ENCODE data around the gene PAM16. TPM values are rescaled to one million over a fixed set of nuclear protein-coding genes. Genes with fewer than 3 reads are reported as not detected.

The PAM16 gene
- total RNA-seq, 1 experiment from 2014 or later: 65.6 TPM

- Histone ChIP-seq H3K4me3 (ENCODE audit: low read length) (no peak overlapping the region), H3K9me3 (ENCODE audit: low read length) (no peaks in the 10 kb centered on the region), H3K36me3 (ENCODE audit: insufficient read depth, low read length) (no peaks in the 10 kb centered on the region), H3K9ac (ENCODE audit: low read length) (no peak overlapping the region), H3K9me2 (replicated peaks; ENCODE audit: insufficient read depth, low read length) (no peaks in the 10 kb centered on the region), H4K20me1 (ENCODE audit: insufficient read depth, low read depth, low read length) (no peaks in the 10 kb centered on the region), H3K4me2 (ENCODE audit: low read depth, low read length, poor library complexity, severe bottlenecking) (no peak overlapping the region), H3K4me1 (ENCODE audit: low read length) (no peaks in the 10 kb centered on the region), H3K79me2 (ENCODE audit: low read length) (no peaks in the 10 kb centered on the region), H2AFZ (ENCODE audit: low read length) (no peak overlapping the region), H3K27ac (ENCODE audit: low read length) (no peak overlapping the region), H3K27me3 (ENCODE audit: low read length) (no peaks in the 10 kb centered on the region)
- peak; percentile 69 for DNase-seq
Measured at GRCh38 chr16:4390266-4391260, 39.4 kb upstream of the PAM16 start.

GRCh38 chr16:4389051-4389955 is 38.2 kb upstream of the PAM16 start:
- Histone ChIP-seq H3K4me1 (ENCODE audit: low read length) (0 out of 2 replicates have a peak, but pooled peaks cover under 1% of the 10 kb centered on the region), H3K4me3 (ENCODE audit: low read length) (no peak overlapping the region), H3K27ac (ENCODE audit: low read length) (no peak overlapping the region), H3K79me2 (ENCODE audit: low read length) (no peaks in the 10 kb centered on the region), H3K4me2 (ENCODE audit: low read depth, low read length, poor library complexity, severe bottlenecking) (no peak overlapping the region), H4K20me1 (ENCODE audit: insufficient read depth, low read depth, low read length) (no peaks in the 10 kb centered on the region), H3K9ac (ENCODE audit: low read length) (no peak overlapping the region), H2AFZ (ENCODE audit: low read length) (no peak overlapping the region), H3K36me3 (ENCODE audit: insufficient read depth, low read length) (no peaks in the 10 kb centered on the region), H3K9me3 (ENCODE audit: low read length) (no peaks in the 10 kb centered on the region), H3K27me3 (ENCODE audit: low read length) (no peaks in the 10 kb centered on the region), H3K9me2 (replicated peaks; ENCODE audit: insufficient read depth, low read length) (no peaks in the 10 kb centered on the region)
- DNase-seq: no peak

DNA sequence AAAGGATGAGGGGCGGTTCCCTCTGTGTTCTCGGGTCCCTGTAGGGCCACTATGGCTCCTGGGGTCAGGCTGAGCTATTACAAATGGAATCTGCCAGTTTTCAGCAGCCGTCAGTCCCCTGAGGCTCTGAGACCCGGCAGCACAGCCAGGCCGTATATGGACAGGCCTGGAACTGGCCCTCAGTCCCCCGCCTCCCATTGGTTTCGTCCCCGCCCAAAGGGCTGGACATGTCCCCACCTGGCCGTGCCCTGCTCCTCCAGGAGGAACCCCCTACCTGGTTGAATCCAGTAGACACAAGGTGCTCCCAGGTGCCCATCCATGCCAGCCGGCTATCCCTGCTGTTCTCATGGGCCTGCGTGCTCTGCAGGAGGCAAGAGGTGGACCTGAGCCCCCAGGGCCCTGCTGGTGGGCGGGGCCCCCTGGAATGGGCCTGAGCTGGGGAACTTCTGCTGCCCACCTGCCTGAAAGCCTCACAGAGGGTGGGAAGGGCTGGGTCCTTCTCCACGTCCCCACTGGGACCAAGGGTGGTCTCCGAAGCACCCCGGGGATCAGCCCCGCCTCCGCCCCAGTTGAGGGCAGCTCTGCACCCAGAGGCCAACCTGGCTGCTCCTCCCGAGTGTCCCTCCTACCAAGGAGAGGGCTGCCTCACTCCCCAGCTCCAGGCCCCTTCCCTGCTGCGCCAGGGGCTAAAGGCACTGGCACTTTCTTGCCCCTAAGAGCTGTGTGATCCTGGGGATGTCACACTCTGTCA is 37.3 kb upstream of the PAM16 start:
- Histone ChIP-seq H4K20me1 (ENCODE audit: insufficient read depth, low read depth, low read length) (no peaks in the 10 kb centered on the region), H3K4me3 (ENCODE audit: low read length) (no peak overlapping the region), H3K9ac (ENCODE audit: low read length) (no peak overlapping the region), H3K27me3 (ENCODE audit: low read length) (no peaks in the 10 kb centered on the region), H2AFZ (ENCODE audit: low read length) (no peak overlapping the region), H3K36me3 (ENCODE audit: insufficient read depth, low read length) (no peaks in the 10 kb centered on the region), H3K4me2 (ENCODE audit: low read depth, low read length, poor library complexity, severe bottlenecking) (no peak overlapping the region), H3K27ac (ENCODE audit: low read length) (no peak overlapping the region), H3K9me3 (ENCODE audit: low read length) (no peaks in the 10 kb centered on the region), H3K4me1 (ENCODE audit: low read length) (peaks cover 7% of the 10 kb centered on the region; the same call in 1 of the 2 replicates), H3K79me2 (ENCODE audit: low read length) (no peaks in the 10 kb centered on the region), H3K9me2 (replicated peaks; ENCODE audit: insufficient read depth, low read length) (no peaks in the 10 kb centered on the region)
- no peak for DNase-seq

DNA sequence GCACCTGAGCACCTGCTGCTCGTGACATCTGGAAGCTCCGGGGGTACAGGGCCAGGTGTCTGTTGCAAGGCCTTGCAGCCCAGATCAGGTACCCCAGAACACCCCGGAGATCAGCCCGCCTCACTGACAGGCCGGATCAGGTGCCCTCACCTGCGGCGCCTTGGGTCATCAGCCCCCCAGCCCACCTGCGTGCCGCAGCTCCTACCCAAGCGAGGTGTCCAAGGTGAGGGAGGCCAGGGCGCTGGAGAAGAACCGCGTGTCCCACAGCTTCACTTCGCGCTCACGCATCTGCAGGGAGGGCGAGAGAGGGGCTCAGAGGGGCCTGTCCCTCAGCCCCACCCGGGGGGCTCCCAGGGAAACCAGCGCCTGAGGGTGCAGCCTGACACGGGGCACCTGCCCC is 36.7 kb upstream of the PAM16 start:
- H2AFZ ChIP-seq (ENCODE audit: low read length): no peak overlapping the region
- H4K20me1 ChIP-seq (ENCODE audit: insufficient read depth, low read depth, low read length): no peaks in the 10 kb centered on the region
- no peak overlapping the region for H3K9ac ChIP-seq (ENCODE audit: low read length)
- H3K4me1 ChIP-seq (ENCODE audit: low read length): peaks cover 7% of the 10 kb centered on the region; the same call in 1 of the 2 replicates
- H3K4me3 ChIP-seq (ENCODE audit: low read length): no peak overlapping the region
- H3K79me2 ChIP-seq (ENCODE audit: low read length): no peaks in the 10 kb centered on the region
- no peaks in the 10 kb centered on the region for H3K9me3 ChIP-seq (ENCODE audit: low read length)
- no peaks in the 10 kb centered on the region for H3K27me3 ChIP-seq (ENCODE audit: low read length)
- no peak overlapping the region for H3K4me2 ChIP-seq (ENCODE audit: low read depth, low read length, poor library complexity, severe bottlenecking)
- H3K36me3 ChIP-seq (ENCODE audit: insufficient read depth, low read length): no peaks in the 10 kb centered on the region
- no peak for DNase-seq
- no peaks in the 10 kb centered on the region for H3K9me2 ChIP-seq (replicated peaks; ENCODE audit: insufficient read depth, low read length)
- H3K27ac ChIP-seq (ENCODE audit: low read length): no peak overlapping the region

GRCh38 chr16:4386951-4387565 is 35.9 kb upstream of the PAM16 start:
- no peak overlapping the region for H3K4me2 ChIP-seq (ENCODE audit: low read depth, low read length, poor library complexity, severe bottlenecking)
- no peak overlapping the region for H3K4me3 ChIP-seq (ENCODE audit: low read length)
- no peaks in the 10 kb centered on the region for H3K27me3 ChIP-seq (ENCODE audit: low read length)
- peaks cover 7% of the 10 kb centered on the region; the same call in 1 of the 2 replicates for H3K4me1 ChIP-seq (ENCODE audit: low read length)
- H3K9me2 ChIP-seq (replicated peaks; ENCODE audit: insufficient read depth, low read length): no peaks in the 10 kb centered on the region
- H4K20me1 ChIP-seq (ENCODE audit: insufficient read depth, low read depth, low read length): no peaks in the 10 kb centered on the region
- H2AFZ ChIP-seq (ENCODE audit: low read length): no peak overlapping the region
- no peak overlapping the region for H3K9ac ChIP-seq (ENCODE audit: low read length)
- H3K27ac ChIP-seq (ENCODE audit: low read length): no peak overlapping the region
- H3K9me3 ChIP-seq (ENCODE audit: low read length): no peaks in the 10 kb centered on the region
- no peak for DNase-seq
- no peaks in the 10 kb centered on the region for H3K36me3 ChIP-seq (ENCODE audit: insufficient read depth, low read length)
- no peaks in the 10 kb centered on the region for H3K79me2 ChIP-seq (ENCODE audit: low read length)

GRCh38 chr16:4386451-4386805 is 35.3 kb upstream of the PAM16 start:
- Histone ChIP-seq H3K9me3 (ENCODE audit: low read length) (no peaks in the 10 kb centered on the region), H3K4me1 (ENCODE audit: low read length) (peaks cover 7% of the 10 kb centered on the region; the same call in 1 of the 2 replicates), H3K79me2 (ENCODE audit: low read length) (no peaks in the 10 kb centered on the region), H3K36me3 (ENCODE audit: insufficient read depth, low read length) (no peaks in the 10 kb centered on the region), H3K9me2 (replicated peaks; ENCODE audit: insufficient read depth, low read length) (no peaks in the 10 kb centered on the region), H4K20me1 (ENCODE audit: insufficient read depth, low read depth, low read length) (no peaks in the 10 kb centered on the region), H3K4me3 (ENCODE audit: low read length) (no peak overlapping the region), H3K27me3 (ENCODE audit: low read length) (no peaks in the 10 kb centered on the region), H3K27ac (ENCODE audit: low read length) (no peak overlapping the region), H2AFZ (ENCODE audit: low read length) (no peak overlapping the region), H3K9ac (ENCODE audit: low read length) (no peak overlapping the region), H3K4me2 (ENCODE audit: low read depth, low read length, poor library complexity, severe bottlenecking) (no peak overlapping the region)
- DNase-seq: no peak

DNA sequence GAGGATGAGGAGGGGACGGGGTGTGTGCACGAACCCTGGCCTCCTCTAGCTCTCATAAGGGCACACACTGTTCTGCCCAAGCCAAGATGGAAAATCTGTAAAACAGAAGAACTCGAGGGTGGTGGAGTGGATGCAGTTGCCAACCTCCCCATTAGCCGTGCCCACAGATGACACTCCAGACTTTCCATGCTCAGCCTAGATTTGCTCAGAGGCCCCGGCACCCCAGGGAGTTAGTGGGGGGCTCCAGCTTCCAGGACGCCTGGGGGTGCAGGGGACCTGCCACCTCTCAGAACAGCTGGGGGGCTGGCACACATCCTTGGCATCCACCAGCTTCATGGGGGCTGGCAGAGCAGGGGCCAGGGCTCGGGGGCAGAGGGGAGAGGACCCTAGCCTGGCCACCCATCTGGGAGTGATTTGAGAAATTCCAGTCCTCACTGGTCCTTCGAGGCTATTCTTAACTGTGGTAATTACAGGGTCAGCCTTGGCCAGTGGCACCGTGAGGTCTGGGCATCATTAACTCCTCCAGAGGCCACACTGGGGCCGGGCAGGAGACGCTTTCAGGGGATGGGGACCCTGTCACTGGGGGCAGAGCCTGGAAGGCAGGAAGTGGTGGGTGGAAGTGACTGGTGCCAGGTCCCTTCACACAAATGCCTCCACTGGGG is 34.8 kb upstream of the PAM16 start:
- H3K79me2 ChIP-seq (ENCODE audit: low read length): no peaks in the 10 kb centered on the region
- no peak for DNase-seq
- H3K9me3 ChIP-seq (ENCODE audit: low read length): no peaks in the 10 kb centered on the region
- no peaks in the 10 kb centered on the region for H3K36me3 ChIP-seq (ENCODE audit: insufficient read depth, low read length)
- no peak overlapping the region for H3K4me3 ChIP-seq (ENCODE audit: low read length)
- H3K27ac ChIP-seq (ENCODE audit: low read length): no peak overlapping the region
- no peak overlapping the region for H3K4me2 ChIP-seq (ENCODE audit: low read depth, low read length, poor library complexity, severe bottlenecking)
- H3K9me2 ChIP-seq (replicated peaks; ENCODE audit: insufficient read depth, low read length): no peaks in the 10 kb centered on the region
- no peak overlapping the region for H2AFZ ChIP-seq (ENCODE audit: low read length)
- H3K4me1 ChIP-seq (ENCODE audit: low read length): peaks cover 7% of the 10 kb centered on the region; the same call in 1 of the 2 replicates
- no peak overlapping the region for H3K9ac ChIP-seq (ENCODE audit: low read length)
- no peaks in the 10 kb centered on the region for H3K27me3 ChIP-seq (ENCODE audit: low read length)
- H4K20me1 ChIP-seq (ENCODE audit: insufficient read depth, low read depth, low read length): no peaks in the 10 kb centered on the region
